Stimulated activated CD4-positive, alpha-beta T cell treated with anti-CD3 and anti-CD28 coated beads, Interleukin-4, amount 100 ng/mL, for 4 hours (primary cell): ENCODE results near the gene BANP.
A peak's percentile ranks its signal among the peaks of the same experiment; 100 is the strongest.

Experiments
- DNase-seq, 2 experiments: peaks; one replicate each; pipeline ENCODE4 v3.0.0-alpha.2; 2020

The BANP gene

GRCh38 chr16:87949071-87949744 is 2.0 kb upstream of the BANP start:
- no peak for DNase-seq

GRCh38 chr16:87951552-87952538 is 611 bp downstream of the BANP start:
- DNase-seq, result no peak

GRCh38 chr16:87952751-87953150 is 1.5 kb downstream of the BANP start:
- DNase-seq, result no peak

- DNase-seq, result no peak
Observed at GRCh38 chr16:87953308-87954215, 2.3 kb downstream of the BANP start.

GRCh38 chr16:87954361-87954760 is 3.1 kb downstream of the BANP start:
- DNase-seq, result no peak

GRCh38 chr16:87954826-87955225 is 3.6 kb downstream of the BANP start:
- no peak for DNase-seq

- DNase-seq, result no peak
Observed at GRCh38 chr16:87955302-87956097, 4.3 kb downstream of the BANP start.

- no peak for DNase-seq
Observed at GRCh38 chr16:87956098-87956364, 4.8 kb downstream of the BANP start.

GRCh38 chr16:87956365-87957231 is 5.4 kb downstream of the BANP start:
- peak; percentile 58 to 68 for DNase-seq

GRCh38 chr16:87957296-87958094 is 6.3 kb downstream of the BANP start:
- DNase-seq, result no peak

- no peak for DNase-seq
Observed at GRCh38 chr16:87958632-87959031, 7.4 kb downstream of the BANP start.

GRCh38 chr16:87959391-87959990 is 8.3 kb downstream of the BANP start:
- DNase-seq, result no peak

- no peak for DNase-seq
Observed at GRCh38 chr16:87960296-87960695, 9.1 kb downstream of the BANP start.

GRCh38 chr16:87960852-87961251 is 9.6 kb downstream of the BANP start:
- DNase-seq, result no peak

GRCh38 chr16:87961623-87962022 is 10.4 kb downstream of the BANP start:
- no peak for DNase-seq

GRCh38 chr16:87963400-87963799 is 12.2 kb downstream of the BANP start:
- peak; percentile 50 to 83 for DNase-seq

GRCh38 chr16:87964049-87964659 is 12.9 kb downstream of the BANP start:
- no peak for DNase-seq

GRCh38 chr16:87965417-87965816 is 14.2 kb downstream of the BANP start:
- DNase-seq, result no peak

- DNase-seq, result no peak
Observed at GRCh38 chr16:87966064-87966645, 14.9 kb downstream of the BANP start.
